NCI-H524 (cell line): ENCODE measurements around the gene SH2D4B.

Experiments
- DNase-seq, 2 experiments: peaks; one replicate each; lab custom pipeline; 2025; lab: John Stamatoyannopoulos, UW

SH2D4B gene

GRCh38 chr10:80537736-80538480, at the start of gene SH2D4B:
Gene SH2D4B, plus strand, starts transcription at chr10:80537902. Its CDS starts 430 bp downstream, at chr10:80538332.
- DNase-seq, result no peak

GRCh38 chr10:80488539-80489066, 49.1 kb upstream of the SH2D4B start:
- no peak for DNase-seq

DNA sequence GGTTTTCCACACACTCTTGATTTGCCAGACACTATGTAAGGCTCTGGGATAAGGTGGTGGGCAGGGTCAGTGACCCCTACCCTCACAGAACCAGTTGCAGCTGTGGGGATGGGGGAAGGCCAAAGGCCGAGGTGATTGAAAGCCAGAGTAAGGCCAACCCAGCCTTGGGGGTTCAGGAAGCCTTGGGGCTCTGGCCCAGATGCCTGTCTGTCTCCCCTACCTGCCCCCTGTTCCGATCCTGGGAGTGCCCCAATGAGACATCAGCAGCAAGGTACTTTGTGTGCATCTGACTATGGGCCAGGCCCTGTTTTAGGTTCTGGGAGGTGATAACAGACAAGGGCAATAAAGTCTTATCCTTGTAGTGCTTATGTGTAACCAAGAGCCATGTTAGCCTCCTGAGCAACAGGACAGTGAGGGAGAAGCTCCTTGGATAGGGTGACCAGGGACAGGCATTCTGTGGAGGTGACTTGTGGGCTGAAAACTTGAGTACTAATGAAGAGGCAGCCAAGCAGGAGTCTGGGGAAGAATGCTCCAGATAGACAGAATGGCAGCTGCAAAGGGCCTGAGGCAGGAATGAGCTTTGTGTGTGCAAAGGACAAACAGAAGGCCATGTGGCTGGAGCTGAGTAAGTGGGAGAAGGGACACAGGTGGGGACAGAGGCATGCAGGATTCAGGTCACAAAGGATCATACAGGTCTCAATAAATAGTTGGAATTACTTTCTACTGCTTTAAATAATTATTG, 48.2 kb upstream of the SH2D4B start:
- no peak for DNase-seq

GRCh38 chr10:80491251-80492102, 46.2 kb upstream of the SH2D4B start:
- DNase-seq, result no peak

DNA sequence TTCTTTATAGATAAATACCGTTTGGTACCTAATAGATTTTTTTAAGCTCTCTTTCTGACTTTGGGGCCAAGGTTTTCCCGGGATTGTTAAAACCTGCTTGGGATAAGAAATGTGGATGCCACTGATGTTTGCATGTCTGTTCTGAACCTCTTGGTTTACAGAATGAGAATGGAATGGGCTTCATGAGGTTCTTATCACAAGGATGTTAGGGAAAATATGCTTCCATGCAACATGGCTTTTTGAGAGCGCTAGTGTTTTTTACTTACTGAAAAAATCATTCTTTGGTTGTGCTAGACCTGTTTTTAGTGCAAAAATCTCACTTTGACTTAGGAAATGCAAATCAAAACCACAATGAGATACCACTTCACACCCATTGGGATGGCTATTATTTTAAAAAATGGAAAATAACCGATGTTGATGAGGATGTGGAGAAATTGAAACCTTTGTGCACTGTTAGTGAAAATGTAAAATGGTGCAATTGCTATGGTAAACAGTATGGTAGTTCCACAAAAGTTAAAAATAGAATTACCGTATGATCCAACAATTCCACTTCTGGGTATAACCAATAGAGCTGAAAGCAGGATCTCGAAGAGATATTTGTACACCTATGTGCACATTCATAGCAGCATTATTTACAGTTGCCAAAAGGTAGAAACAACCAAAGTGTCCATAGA, 44.7 kb upstream of the SH2D4B start:
- no peak for DNase-seq

GRCh38 chr10:80493522-80494051, 44.1 kb upstream of the SH2D4B start:
- no peak for DNase-seq

GRCh38 chr10:80496555-80497172, 41.0 kb upstream of the SH2D4B start:
- no peak for DNase-seq

GRCh38 chr10:80497187-80498077, 40.3 kb upstream of the SH2D4B start:
- no peak for DNase-seq

DNA sequence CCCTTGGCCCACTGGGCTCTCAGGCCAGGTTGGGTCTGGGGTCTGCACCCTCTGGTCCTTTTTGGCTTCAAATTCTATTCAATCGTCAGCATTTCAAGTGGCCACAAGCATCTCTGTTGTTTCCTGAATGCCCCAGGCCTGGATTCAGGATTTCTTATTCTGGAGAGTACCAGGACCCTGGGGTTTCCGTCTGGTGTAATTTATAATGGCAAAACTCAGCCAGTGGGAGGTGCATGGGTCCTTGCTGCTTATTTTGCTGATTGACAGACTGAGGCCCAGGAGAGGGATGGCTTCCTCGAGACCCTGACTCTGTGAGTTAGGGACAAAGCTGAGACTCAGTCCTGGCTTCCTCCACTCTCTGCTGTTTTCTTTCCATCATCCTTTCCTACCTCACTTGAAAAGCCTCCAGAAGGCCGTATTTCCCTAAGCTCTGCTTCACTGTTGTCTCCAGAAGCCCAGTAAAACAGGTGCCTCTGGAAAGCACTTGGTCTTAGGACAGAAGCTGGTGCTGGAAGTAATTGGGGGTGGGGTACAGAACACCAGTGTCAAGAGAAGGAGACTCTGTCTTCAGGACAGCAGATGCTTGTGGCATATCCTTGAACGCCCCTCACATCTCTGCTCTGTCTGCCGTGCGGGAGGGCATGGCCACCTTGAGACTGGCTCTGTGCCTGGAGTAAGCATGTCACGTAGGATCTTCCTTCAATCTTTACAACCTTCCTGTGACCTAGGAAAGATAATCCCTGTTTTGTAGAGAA, 39.4 kb upstream of the SH2D4B start:
- DNase-seq, result no peak

DNA sequence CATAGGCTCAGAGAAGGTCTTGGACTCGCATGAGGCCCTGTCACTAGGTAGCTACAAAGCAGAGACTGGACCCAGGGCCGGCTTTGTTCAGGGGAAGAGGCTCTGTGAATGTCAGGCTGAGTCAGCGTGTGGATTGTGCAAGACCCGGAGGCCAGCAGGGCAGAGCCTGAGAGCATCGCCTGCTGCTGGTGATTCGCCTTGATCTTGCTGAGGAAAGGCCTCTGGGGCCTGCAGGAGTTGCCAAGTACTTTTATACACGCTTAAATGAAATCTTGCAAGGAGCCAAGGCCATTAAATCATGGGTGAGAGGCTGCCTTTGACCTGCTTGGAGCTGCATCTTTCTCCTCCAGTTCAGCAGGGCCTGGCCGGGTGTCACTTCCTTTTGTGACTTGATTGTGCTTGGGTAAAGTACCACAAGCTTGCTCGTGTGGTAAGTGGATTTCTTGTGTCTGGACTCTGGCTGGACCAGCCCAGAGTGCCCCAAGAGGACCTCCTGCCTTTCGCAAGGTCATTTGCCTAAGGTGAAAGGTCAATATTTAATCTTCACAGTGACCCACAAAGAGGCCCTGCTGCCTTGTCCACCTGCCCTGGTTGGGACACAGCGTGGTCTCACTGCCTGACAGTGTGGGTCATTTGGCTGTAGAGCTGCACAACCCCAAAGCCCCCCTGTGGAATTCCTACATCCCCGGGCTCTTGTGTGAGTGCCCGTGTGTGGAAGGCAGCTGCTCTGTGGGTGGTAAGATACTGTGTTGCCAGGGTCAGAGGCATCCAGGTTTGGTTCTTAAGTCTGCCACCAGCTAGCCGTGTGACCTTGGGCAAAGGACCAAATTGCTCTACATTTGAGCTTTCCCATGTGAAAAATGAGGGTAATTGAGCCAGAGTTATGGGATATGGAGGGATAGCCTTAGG, 38.6 kb upstream of the SH2D4B start:
- no peak for DNase-seq

- no peak for DNase-seq
Observed at GRCh38 chr10:80500572-80501380, 36.9 kb upstream of the SH2D4B start.

- DNase-seq, result no peak
Observed at GRCh38 chr10:80501381-80501912, 36.3 kb upstream of the SH2D4B start.

DNA sequence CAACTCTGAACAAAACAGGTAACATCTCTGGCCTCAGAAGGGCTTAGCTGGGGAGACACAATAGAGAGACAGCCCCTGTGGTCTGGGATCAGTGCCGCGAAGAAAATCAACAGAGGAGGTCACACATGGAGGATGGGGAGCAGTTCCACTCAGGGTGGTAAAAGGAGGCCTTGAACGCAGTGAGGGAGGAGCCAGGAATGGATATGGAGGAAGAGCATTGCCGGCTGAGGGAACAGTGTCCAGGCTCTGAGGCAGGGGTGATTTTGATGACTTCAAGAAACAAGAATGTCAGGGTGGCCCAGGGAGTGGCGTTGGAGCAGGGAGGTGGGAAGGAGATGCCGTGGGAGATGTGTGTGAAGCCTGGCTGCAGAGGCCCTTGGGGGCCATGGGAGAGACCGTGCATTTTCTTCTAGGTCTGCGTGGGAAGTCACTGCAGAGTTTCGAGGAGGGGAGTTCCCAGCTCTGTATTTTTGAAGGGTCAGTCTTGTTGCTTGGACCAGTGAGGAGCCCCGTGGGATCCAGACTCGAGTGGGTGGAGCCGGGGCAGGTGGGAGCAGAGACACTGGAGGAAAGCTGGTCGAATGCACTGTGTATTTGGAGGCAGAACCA, 35.7 kb upstream of the SH2D4B start:
- no peak for DNase-seq

- no peak for DNase-seq
Observed at GRCh38 chr10:80502621-80503583, 34.8 kb upstream of the SH2D4B start.

- no peak for DNase-seq
Observed at GRCh38 chr10:80503584-80504157, 34.0 kb upstream of the SH2D4B start.
